NCI-H187 treated with DMSO at 0.1 percent for 48 hours (cell line): Measurements from ENCODE around the gene GRID2IP.
"Not testable (repeated sequence)": the region's sequence is repeated elsewhere in the genome, so short reads cannot be mapped to it uniquely, and the experiment has no call there.

Source experiments
- DNase-seq: peaks from one replicate; lab custom pipeline; 2025; lab: John Stamatoyannopoulos, UW

GRID2IP gene

GRCh38 chr7:6487184-6487545, 64.1 kb downstream of the GRID2IP start:
- no peak for DNase-seq

DNA sequence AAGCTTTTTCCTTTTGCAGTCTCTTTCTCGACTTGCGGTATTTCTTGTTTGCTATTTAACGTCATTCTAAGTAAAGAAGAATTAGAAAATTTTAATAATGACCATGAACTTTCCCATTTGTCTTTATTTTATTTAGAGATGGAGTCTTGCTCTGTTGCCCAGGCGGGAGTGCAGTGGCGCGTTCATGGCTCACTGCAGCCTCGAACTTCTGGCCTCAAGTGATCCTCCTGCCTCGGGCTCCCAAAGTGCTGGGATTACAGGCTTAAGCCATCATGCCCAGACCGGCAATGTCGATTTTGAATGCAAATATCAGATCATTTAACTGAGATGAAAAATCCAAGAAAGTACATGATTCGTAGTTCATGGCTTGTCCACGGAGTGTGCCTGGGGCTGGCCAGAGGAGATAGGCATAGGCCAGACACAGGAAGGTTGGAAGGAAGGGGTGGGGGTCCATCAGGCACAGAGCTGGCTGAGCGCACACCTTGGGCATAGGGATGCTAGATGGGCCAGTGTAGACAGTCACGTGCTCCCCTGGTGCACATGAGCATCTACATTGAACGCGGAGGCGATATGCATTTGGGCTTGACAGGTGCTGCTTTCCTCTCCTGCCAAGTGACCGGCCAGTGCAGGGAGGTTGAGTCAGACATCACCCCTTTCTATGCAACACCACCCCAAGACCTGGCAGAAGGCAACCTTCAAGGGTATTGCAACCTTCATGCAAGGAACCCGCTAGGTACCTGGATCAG, 64.7 kb downstream of the GRID2IP start:
- no peak for DNase-seq

DNA sequence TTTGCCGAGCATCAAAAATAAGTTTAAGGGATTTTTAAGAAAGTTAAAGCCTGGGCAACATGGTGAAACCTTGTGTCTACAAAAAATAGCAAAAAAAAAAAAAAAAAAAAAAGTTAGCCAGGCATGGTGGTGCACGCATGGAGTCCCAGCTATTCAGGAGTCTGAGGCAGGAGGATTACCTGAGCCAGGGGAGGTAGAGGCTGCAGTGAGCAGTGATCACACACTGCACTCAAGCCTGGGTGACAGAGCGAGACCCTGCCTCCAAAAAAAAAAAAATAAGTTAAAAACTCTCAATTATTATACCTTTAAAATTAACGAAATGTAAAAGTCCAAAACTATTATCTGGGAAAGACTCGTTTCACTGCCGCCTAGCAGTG, 68.5 kb downstream of the GRID2IP start:
- no peak for DNase-seq

DNA sequence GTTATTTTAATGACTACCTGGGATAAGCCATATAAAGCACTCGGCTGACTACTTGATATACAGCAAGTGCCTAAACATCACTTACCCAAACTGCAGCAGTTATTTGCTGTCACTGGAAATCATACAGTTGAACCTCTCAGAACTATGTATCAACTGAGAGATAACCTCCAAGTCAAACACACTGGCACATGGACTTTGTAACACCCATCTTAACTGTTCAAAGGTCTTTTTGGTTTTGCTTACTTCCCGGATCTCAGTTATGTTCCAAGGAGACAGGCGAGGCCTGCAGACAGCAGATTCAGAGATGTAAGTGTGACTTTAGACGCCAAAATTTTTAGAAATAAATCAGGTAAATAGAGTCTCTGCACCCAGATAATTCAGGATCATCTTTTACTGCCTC, 69.0 kb downstream of the GRID2IP start:
- DNase-seq, result no peak

DNA sequence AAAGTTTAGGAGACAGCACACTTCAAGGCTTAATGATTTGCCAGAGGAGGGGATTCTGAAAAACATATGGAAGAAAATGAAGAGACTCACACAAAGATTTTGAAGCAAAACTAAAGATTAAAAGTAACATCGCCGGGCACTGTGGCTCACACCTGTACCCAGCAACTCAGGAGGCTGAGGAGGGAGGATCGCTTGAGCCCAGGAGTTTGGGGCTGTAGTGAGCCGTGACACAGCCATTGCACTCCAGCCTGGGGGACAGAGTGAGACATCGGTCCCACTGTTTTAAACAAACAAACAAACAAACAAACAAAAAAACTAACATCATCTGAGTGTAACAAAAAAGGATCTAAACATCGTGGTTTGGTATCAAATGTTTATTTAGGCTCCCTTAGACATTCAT, 69.8 kb downstream of the GRID2IP start:
- no peak for DNase-seq

DNA sequence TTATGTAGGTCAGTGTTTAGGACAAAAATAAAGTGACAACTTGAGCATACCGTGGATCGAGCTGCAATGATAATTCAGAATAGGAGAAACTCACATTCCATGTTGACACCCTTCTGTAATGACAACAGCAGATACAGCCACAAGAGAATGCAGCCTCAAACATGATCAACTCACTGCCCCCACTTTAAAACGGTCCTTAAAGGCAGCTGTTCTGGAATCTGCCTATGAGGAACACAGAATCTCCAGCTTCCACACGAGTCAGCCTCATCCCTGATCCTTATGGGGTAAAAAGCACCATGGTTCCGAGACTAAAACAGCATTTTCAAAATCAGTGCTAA, 71.0 kb downstream of the GRID2IP start:
- no peak for DNase-seq

GRCh38 chr7:6479067-6479466, 72.2 kb downstream of the GRID2IP start:
- DNase-seq, result no peak

- no peak for DNase-seq
Observed at GRCh38 chr7:6478186-6478585, 73.1 kb downstream of the GRID2IP start.

- DNase-seq, result no peak
Observed at GRCh38 chr7:6477318-6477660, 74.0 kb downstream of the GRID2IP start.

- no peak for DNase-seq
Observed at GRCh38 chr7:6476596-6477317, 74.5 kb downstream of the GRID2IP start.

- no peak for DNase-seq
Observed at GRCh38 chr7:6475433-6476186, 75.7 kb downstream of the GRID2IP start.

DNA sequence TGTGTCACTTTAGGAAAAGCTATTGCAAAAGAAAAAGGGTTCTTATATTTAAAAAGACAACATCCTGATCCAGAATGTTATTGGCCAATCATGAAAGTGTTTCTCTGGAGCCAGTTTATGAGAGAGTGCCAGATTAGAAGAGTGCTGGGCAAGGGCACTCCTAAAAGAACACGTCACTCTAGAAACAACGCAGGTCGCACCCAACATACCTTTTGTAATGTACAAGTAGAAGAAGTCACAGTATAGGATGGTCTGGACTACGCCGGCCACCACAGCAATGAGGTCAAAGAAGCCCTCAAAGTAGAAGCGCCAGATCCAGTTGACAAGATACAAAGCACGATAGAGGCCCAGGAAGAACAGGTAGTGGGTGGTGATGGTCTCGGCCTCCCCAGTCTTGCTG, 85.4 kb downstream of the GRID2IP start:
- DNase-seq, result no peak

DNA sequence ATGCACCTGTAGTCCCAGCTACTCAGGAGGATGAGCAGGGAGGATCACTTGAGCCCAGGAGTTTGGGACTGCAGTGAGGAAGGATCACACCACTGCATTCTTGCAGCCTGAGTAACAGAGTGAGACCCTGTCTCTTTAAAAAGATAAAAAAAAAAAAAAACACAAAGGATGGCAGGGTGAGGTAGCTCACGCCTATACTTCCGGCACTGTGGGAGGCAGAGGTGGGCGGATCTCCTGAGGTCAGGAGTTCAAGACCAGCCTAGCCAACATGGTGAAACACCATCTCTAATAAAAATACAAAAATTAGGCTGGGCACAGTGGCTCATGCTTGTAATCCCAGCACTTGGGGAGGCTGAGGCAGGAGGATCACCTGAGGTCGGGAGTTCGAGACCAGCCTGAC, 87.7 kb downstream of the GRID2IP start:
- DNase-seq, result not testable (repeated sequence)

GRCh38 chr7:6461946-6462550, 89.2 kb downstream of the GRID2IP start:
- no peak for DNase-seq

GRCh38 chr7:6460990-6461584, 90.2 kb downstream of the GRID2IP start:
- DNase-seq, result no peak

GRCh38 chr7:6460303-6460702, 91.0 kb downstream of the GRID2IP start:
- no peak for DNase-seq

GRCh38 chr7:6458676-6459075, 92.6 kb downstream of the GRID2IP start:
- not testable (repeated sequence) for DNase-seq

- DNase-seq, result no peak
Observed at GRCh38 chr7:6453734-6454133, 97.5 kb downstream of the GRID2IP start.

GRCh38 chr7:6451224-6451705, 100.0 kb downstream of the GRID2IP start:
- DNase-seq, result no peak

GRCh38 chr7:6450591-6450990, 100.7 kb downstream of the GRID2IP start:
- DNase-seq, result not testable (repeated sequence)

DNA sequence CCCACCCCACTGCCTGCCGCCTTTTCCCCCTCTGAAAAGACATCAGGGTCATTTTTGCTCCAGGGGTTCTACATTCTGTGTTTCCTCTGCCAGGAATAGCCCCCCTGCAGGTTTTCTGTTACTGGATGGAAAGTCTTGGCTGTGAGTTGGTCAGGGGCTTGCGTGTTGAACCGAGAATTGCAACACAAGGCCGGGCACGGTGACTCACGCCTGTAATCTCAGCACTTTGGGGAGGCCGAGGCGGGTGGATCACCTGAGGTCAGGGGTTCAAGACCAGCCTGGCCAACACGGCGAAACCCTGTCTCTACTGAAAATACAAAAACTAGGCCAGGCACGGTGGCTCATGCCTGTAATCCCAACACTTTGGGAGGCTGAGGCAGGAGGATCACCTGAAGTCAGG, 101.4 kb downstream of the GRID2IP start:
- not testable (repeated sequence) for DNase-seq

DNA sequence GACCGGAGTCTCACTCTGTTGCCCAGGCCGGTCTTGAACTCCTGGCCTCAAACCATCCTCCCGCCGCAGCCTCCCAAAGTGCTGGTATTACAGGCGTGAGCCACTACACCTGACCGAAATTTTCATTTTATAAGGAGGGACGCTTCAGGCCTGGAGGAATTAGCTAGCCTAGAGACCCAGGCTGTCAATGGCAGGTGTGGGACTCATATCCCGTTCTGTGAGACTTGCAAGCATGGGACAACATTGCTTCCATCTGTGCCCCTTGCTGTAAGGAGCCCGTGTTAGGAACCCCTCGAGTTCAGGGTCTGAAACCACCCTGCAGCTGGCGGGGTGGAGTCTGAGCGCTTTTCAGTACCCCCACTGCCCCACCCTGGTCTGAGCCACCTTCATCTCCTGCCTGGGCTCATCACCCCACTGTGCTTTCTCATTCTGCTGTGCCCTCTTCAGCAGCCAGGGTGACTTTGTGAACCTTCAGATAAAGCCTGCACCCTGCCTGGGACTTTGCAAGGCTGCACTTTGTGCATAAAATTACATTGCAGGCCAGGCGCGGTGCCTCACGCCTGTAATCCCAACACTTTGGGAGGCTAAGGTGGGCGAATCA, 102.2 kb downstream of the GRID2IP start:
- DNase-seq, result no peak
